Lower leg skin (tissue), 3 donors: ENCODE measurements around the gene EFCAB5.

Experiments used
- CTCF ChIP-seq, 3 donors: fragments of 450-650 bp; IDR thresholded peaks; one replicate each; pipeline ENCODE4 v1.5.1; 2016; ENCODE audit warnings: antibody characterized with exemption in 3 of 3, mild to moderate bottlenecking in 3 of 3, moderate library complexity in 2 of 3
- POLR2A ChIP-seq, 2 donors: fragments of 450-650 bp; IDR thresholded peaks; one replicate each; pipeline ENCODE4 v1.6.1; 2016 to 2017; ENCODE audit warnings: antibody characterized with exemption in 2 of 2, mild to moderate bottlenecking in 1 of 2, moderate library complexity in 1 of 2

GRCh38 chr17:29903471-29903870 lies 38.0 kb upstream of the EFCAB5 start:
- TF ChIP-seq CTCF (IDR thresholded peaks at IDR 0.05) (no peak), POLR2A (IDR thresholded peaks at IDR 0.05) (no peak)
